Right lobe of liver (tissue), 4 donors: ENCODE data around the gene RACK1.

ENCODE experiments used
- CTCF ChIP-seq, 4 donors: fragments of 200-600 bp in 3 of 4; fragments of 450-650 bp in 1 of 4; IDR thresholded peaks; one replicate each; pipeline versions ENCODE4 v1.5.1 to v1.8.0; 2016 to 2022; ENCODE audit warnings: antibody characterized with exemption in 4 of 4, mild to moderate bottlenecking in 2 of 4
- POLR2A ChIP-seq: fragments of 450-650 bp; IDR thresholded peaks from one replicate; pipeline ENCODE4 v1.6.1; 2017; ENCODE audit warnings: antibody characterized with exemption, mild to moderate bottlenecking
- donor health status: DM: no; HTN: no; CAD: no.
- donor health status: DM: no; HTN: no; CAD: no.
- donor health status: DM: no; HTN: yes; CAD: no.

- TF ChIP-seq CTCF (IDR thresholded peaks at IDR 0.05) (no peak), POLR2A (no peak)
Measured at GRCh38 chr5:181204113-181204825, 39.4 kb downstream of the RACK1 start.
